HG02943 (cell line): ENCODE results near the gene HMCN2.

Source experiments
- ATAC-seq: cut with Tn5 transposase; IDR thresholded peaks from one replicate; pipeline ENCODE4 v1.9.1; 2021; ENCODE audit warnings: mild to moderate bottlenecking, low read depth, moderate library complexity; ENCODE audit not compliant: unreplicated experiment

HMCN2 gene

GRCh38 chr9:130305381-130305780 lies 39.8 kb downstream of the HMCN2 start:
- ATAC-seq: no peak

GRCh38 chr9:130306823-130307666 lies 41.5 kb downstream of the HMCN2 start:
- no peak for ATAC-seq

- no peak for ATAC-seq
Measured at GRCh38 chr9:130307667-130307943, 42.0 kb downstream of the HMCN2 start.

GRCh38 chr9:130308081-130308571 lies 42.6 kb downstream of the HMCN2 start:
- ATAC-seq: no peak

- no peak for ATAC-seq
Measured at GRCh38 chr9:130309689-130310455, 44.3 kb downstream of the HMCN2 start.

GRCh38 chr9:130310456-130310855 lies 44.9 kb downstream of the HMCN2 start:
- no peak for ATAC-seq

GRCh38 chr9:130311003-130311402 lies 45.4 kb downstream of the HMCN2 start:
- no peak for ATAC-seq

- no peak for ATAC-seq
Measured at GRCh38 chr9:130311408-130312140, 46.0 kb downstream of the HMCN2 start.

GRCh38 chr9:130313103-130313858 lies 47.7 kb downstream of the HMCN2 start:
- no peak for ATAC-seq

GRCh38 chr9:130315446-130316226 lies 50.1 kb downstream of the HMCN2 start:
- ATAC-seq: no peak

GRCh38 chr9:130316430-130316829 lies 50.9 kb downstream of the HMCN2 start:
- no peak for ATAC-seq

GRCh38 chr9:130319300-130319699 lies 53.7 kb downstream of the HMCN2 start:
- ATAC-seq: no peak

- ATAC-seq: no peak
Measured at GRCh38 chr9:130319944-130320712, 54.6 kb downstream of the HMCN2 start.

GRCh38 chr9:130320723-130321481 lies 55.3 kb downstream of the HMCN2 start:
- no peak for ATAC-seq

GRCh38 chr9:130321539-130321938 lies 56.0 kb downstream of the HMCN2 start:
- ATAC-seq: no peak

- no peak for ATAC-seq
Measured at GRCh38 chr9:130323051-130323745, 57.6 kb downstream of the HMCN2 start.

- no peak for ATAC-seq
Measured at GRCh38 chr9:130325921-130326320, 60.4 kb downstream of the HMCN2 start.
